ENCODE data around the gene KCNQ1. TPM values are rescaled to one million over a fixed set of nuclear protein-coding genes. Genes with fewer than 3 reads are reported as not detected.

The KCNQ1 gene
- polyA plus RNA-seq, 1 of the 3 experiments (the other 2 are of a cell fraction): 0.05 TPM

- TF ChIP-seq RAD21 (IDR thresholded peaks at IDR 0.05; ENCODE audit: low read length): no peak
Observed at GRCh38 chr11:2661173-2662023, 216.6 kb downstream of the KCNQ1 start (continued).

- DNase-seq: no peak
- Histone ChIP-seq H3K9me3 (0 out of 2 replicates have a peak, but pooled peaks cover 4% of the 10 kb centered on the region), H3K27me3 (ENCODE audit: insufficient read depth) (no peaks in the 10 kb centered on the region), H3K4me2 (no peak overlapping the region), H3K4me3 (ENCODE audit: low read depth in 2 of 2, low read length in 1 of 2) (no peak overlapping the region), H3K9me2 (no peaks in the 10 kb centered on the region), H3F3A (replicated peaks; ENCODE audit: insufficient read depth) (no peaks in the 10 kb centered on the region), H2AFZ (ENCODE audit: low read depth) (no peak overlapping the region), H4K20me1 (ENCODE audit: insufficient read depth) (no peaks in the 10 kb centered on the region), H3K4me1 (ENCODE audit: control insufficient read depth in 1 of 2, insufficient read depth in 2 of 2, low read depth in 1 of 2, low read length in 1 of 2) (peaks cover 0 to 6% of the 10 kb centered on the region in 2 experiments; a peak in 1 of 4 replicates), H3K79me2 (ENCODE audit: insufficient read depth) (no peaks in the 10 kb centered on the region), H3K9ac (no peak overlapping the region), H3K36me3 (replicated peaks in 1 of 2; ENCODE audit: control insufficient read depth in 1 of 2, insufficient read depth in 2 of 2, low read length in 1 of 2) (peaks cover 0 to 5% of the 10 kb centered on the region in 2 experiments), H3K27ac (ENCODE audit: low read depth in 2 of 2, low read length in 1 of 2) (no peak overlapping the region)
- CTCF ChIA-PET: no interaction called here
- 66% methylated on average over 2 of the region's 5 CpGs for WGBS (ENCODE audit: low lambda C conversion rate)
- TF ChIP-seq EZH2phosphoT487 (IDR thresholded peaks at IDR 0.05; ENCODE audit: borderline replicate concordance, low read depth) (no peak), SMC3 (IDR thresholded peaks at IDR 0.05; ENCODE audit: low read depth, low read length) (no peak), REST (IDR thresholded peaks at IDR 0.05; ENCODE audit: low read depth, low read length) (no peak), MAX (IDR thresholded peaks at IDR 0.05; ENCODE audit: low read depth) (no peak), SIN3A (IDR thresholded peaks at IDR 0.05; ENCODE audit: borderline replicate concordance, low read depth, low read length) (no peak), USF2 (IDR thresholded peaks at IDR 0.05; ENCODE audit: borderline replicate concordance, low read depth, low read length) (no peak), FOXJ3 (CRISPR knock-in tag; IDR thresholded peaks at IDR 0.05) (no peak)
- POLR2A ChIA-PET: interaction anchor here (1.5 kb wide), 1 partner anchor 117 kb away, joined by 5 read pairs; no protein-coding TSS in a partner anchor
Observed at GRCh38 chr11:2662024-2662312, 217.2 kb downstream of the KCNQ1 start.

Data from SK-N-SH (cell line).